H9 (cell line): Measurements from ENCODE around the gene STKLD1. TPM values are rescaled to one million over a fixed set of nuclear protein-coding genes. Genes with fewer than 3 reads are reported as not detected.

ENCODE experiments used
- DNase-seq: peaks from one replicate; pipeline ENCODE4 v3.0.0-alpha.2; 2017
- H2AFZ ChIP-seq: one replicate; pipeline ENCODE4 v1.6.1; 2013; ENCODE audit warnings: mild to moderate bottlenecking, low read length, control low read depth, moderate library complexity
- H2AK5ac ChIP-seq: 2 replicates; pipeline ENCODE4 v1.6.1; 2013; ENCODE audit warnings: low read length, control low read depth, mixed read lengths; ENCODE audit not compliant: insufficient read length
- H2BK120ac ChIP-seq: one replicate; pipeline ENCODE4 v1.6.1; 2013; ENCODE audit warnings: low read depth, mild to moderate bottlenecking, low read length, control low read depth, inconsistent platforms; ENCODE audit not compliant: poor library complexity, severe bottlenecking
- H2BK12ac ChIP-seq: 2 replicates; pipeline ENCODE4 v1.6.1; 2013; ENCODE audit warnings: low read length, control low read depth, mixed read lengths, low read depth; ENCODE audit not compliant: insufficient read length
- H2BK15ac ChIP-seq: 2 replicates; pipeline ENCODE4 v1.6.1; 2013; ENCODE audit warnings: low read depth, low read length, control low read depth
- H2BK20ac ChIP-seq: one replicate; pipeline ENCODE4 v1.6.1; 2013; ENCODE audit warnings: low read depth, mild to moderate bottlenecking, low read length, control low read depth, inconsistent platforms; ENCODE audit not compliant: poor library complexity, severe bottlenecking
- H2BK5ac ChIP-seq: 2 replicates; pipeline ENCODE4 v1.6.1; 2013; ENCODE audit warnings: low read length, control low read depth, mixed read lengths; ENCODE audit not compliant: insufficient read length
- H3K14ac ChIP-seq: 2 replicates; pipeline ENCODE4 v1.6.1; 2013; ENCODE audit warnings: low read length, control low read depth; ENCODE audit not compliant: insufficient read depth
- H3K18ac ChIP-seq: 2 replicates; pipeline ENCODE4 v1.6.1; 2013; ENCODE audit warnings: low read depth, mild to moderate bottlenecking, mixed read lengths, low read length, control low read depth; ENCODE audit not compliant: insufficient read length
- H3K23ac ChIP-seq: 2 replicates; pipeline ENCODE4 v1.6.1; 2013; ENCODE audit warnings: low read length, control low read depth, mixed read lengths, low read depth; ENCODE audit not compliant: insufficient read length
- H3K23me2 ChIP-seq: 2 replicates; pipeline ENCODE4 v1.6.1; 2013; ENCODE audit warnings: low read depth, mild to moderate bottlenecking, mixed read lengths, low read length, control low read depth; ENCODE audit not compliant: insufficient read length, poor library complexity, severe bottlenecking
- H3K27ac ChIP-seq: 2 replicates; pipeline ENCODE4 v1.5.1; 2013; ENCODE audit warnings: low read length, control low read depth, mixed read lengths, low read depth; ENCODE audit not compliant: insufficient read length
- H3K27me3 ChIP-seq: 2 replicates; pipeline ENCODE4 v1.6.1; 2013; ENCODE audit warnings: low read length, control low read depth, inconsistent platforms; ENCODE audit not compliant: insufficient read depth
- H3K4ac ChIP-seq: 2 replicates; pipeline ENCODE4 v1.6.1; 2013; ENCODE audit warnings: low read depth, mild to moderate bottlenecking, control low read depth, inconsistent platforms, low read length, moderate library complexity
- H3K4me1 ChIP-seq: 2 replicates; pipeline ENCODE4 v1.6.1; 2013; ENCODE audit warnings: low read length, control low read depth, inconsistent platforms; ENCODE audit not compliant: insufficient read depth
- H3K4me2 ChIP-seq: 2 replicates; pipeline ENCODE4 v1.6.1; 2013; ENCODE audit warnings: low read length, control low read depth, mixed read lengths; ENCODE audit not compliant: insufficient read length, insufficient read depth
- H3K56ac ChIP-seq: 2 replicates; pipeline ENCODE4 v1.6.1; 2013; ENCODE audit warnings: low read depth, mild to moderate bottlenecking, mixed read lengths, low read length, control low read depth; ENCODE audit not compliant: insufficient read length
- H3K79me1 ChIP-seq: 2 replicates; pipeline ENCODE4 v1.6.1; 2013; ENCODE audit warnings: low read depth, mild to moderate bottlenecking, moderate library complexity, low read length, control low read depth, inconsistent platforms; ENCODE audit not compliant: insufficient read depth, poor library complexity, severe bottlenecking
- H3K79me2 ChIP-seq: 2 replicates; pipeline ENCODE4 v1.6.1; 2013; ENCODE audit warnings: low read length, control low read depth, inconsistent platforms; ENCODE audit not compliant: insufficient read depth
- H3K9ac ChIP-seq: 2 replicates; pipeline ENCODE4 v1.6.1; 2013; ENCODE audit warnings: low read length, control low read depth, mixed read lengths; ENCODE audit not compliant: insufficient read length; ENCODE audit errors: extremely low read depth
- H3K9me3 ChIP-seq: one replicate; pipeline ENCODE4 v1.6.1; 2013; ENCODE audit warnings: low read depth, low read length, inconsistent platforms; ENCODE audit not compliant: control insufficient read depth
- H3T11ph ChIP-seq: one replicate; pipeline ENCODE4 v1.6.1; 2013; ENCODE audit warnings: mild to moderate bottlenecking, low read length, control low read depth, inconsistent platforms
- H4K20me1 ChIP-seq: one replicate; pipeline ENCODE4 v1.6.1; 2013; ENCODE audit not compliant: control insufficient read depth, insufficient read length, insufficient read depth
- H4K5ac ChIP-seq: 2 replicates; pipeline ENCODE4 v1.6.1; 2013; ENCODE audit warnings: low read depth, mild to moderate bottlenecking, mixed read lengths, low read length, control low read depth; ENCODE audit not compliant: insufficient read length
- H4K8ac ChIP-seq: replicated peaks from 2 replicates; pipeline ENCODE4 v1.6.1; 2013; ENCODE audit warnings: low read length, control low read depth, mixed read lengths, low read depth; ENCODE audit not compliant: insufficient read length
- H4K91ac ChIP-seq: 2 replicates; pipeline ENCODE4 v1.6.1; 2013; ENCODE audit warnings: low read depth, mild to moderate bottlenecking, moderate library complexity, mixed read lengths, low read length, control low read depth; ENCODE audit not compliant: insufficient read length
- H3K27ac Mint-ChIP-seq, 3 experiments: 2 replicates in 2 of 3; 3 replicates in 1 of 3; pipeline ENCODE4 v1.8.0; 2020 to 2021; ENCODE audit warnings: mixed read lengths in 3 of 3, mild to moderate bottlenecking in 1 of 3, moderate library complexity in 1 of 3
- H3K27me3 Mint-ChIP-seq: 2 replicates; pipeline ENCODE4 v1.8.0; 2021; ENCODE audit warnings: low read depth, mild to moderate bottlenecking, moderate library complexity, mixed read lengths
- H3K36me3 Mint-ChIP-seq, 3 experiments: 2 replicates in 2 of 3; 3 replicates in 1 of 3; pipeline ENCODE4 v1.8.0; 2020 to 2021; ENCODE audit warnings: low read depth in 3 of 3, mixed read lengths in 3 of 3; ENCODE audit not compliant: insufficient read depth in 1 of 3
- H3K4me1 Mint-ChIP-seq, 2 experiments: 2 replicates each; pipeline ENCODE4 v1.8.0; 2020; ENCODE audit warnings: mixed read lengths in 2 of 2
- H3K4me3 Mint-ChIP-seq, 2 experiments: 2 replicates in 1 of 2; 3 replicates in 1 of 2; pipeline ENCODE4 v1.8.0; 2020 to 2021; ENCODE audit warnings: mild to moderate bottlenecking in 2 of 2, mixed read lengths in 2 of 2, moderate library complexity in 1 of 2
- H3K9me3 Mint-ChIP-seq, 2 experiments: 2 replicates in 1 of 2; 3 replicates in 1 of 2; pipeline ENCODE4 v1.8.0; 2020; ENCODE audit warnings: mild to moderate bottlenecking in 2 of 2, mixed read lengths in 2 of 2, moderate library complexity in 1 of 2
- CTCF ChIP-seq: fragments of 200-600 bp; sonication (generic); conservative IDR thresholded peaks from 3 replicates; pipeline ENCODE4 v1.8.0; 2021; ENCODE audit warnings: antibody characterized with exemption, mild to moderate bottlenecking
- WGBS: extraction: QIAGEN DNeasy Blood & Tissue Kit; methylation state at CpG from one replicate; pipeline ENCODE4 v1.1.7; 2013; ENCODE audit warnings: missing lambda C conversion rate, low lambda C conversion rate, mixed read lengths; ENCODE audit not compliant: insufficient read length; ENCODE audit errors: extremely low coverage; 5-methylcytosine and 5-hydroxymethylcytosine counted together
- total RNA-seq: library from RNA; stranded (reverse); gene quantifications from 2 replicates; pipeline ENCODE4 v1.2.1, GENCODE V29; 2021

Gene STKLD1
- total RNA-seq, 1 experiment from 2014 or later, result 0.57 TPM

- Histone ChIP-seq H3K56ac (no peak overlapping the region), H3K4me2 (no peak overlapping the region), H3K4me1 (no peaks in the 10 kb centered on the region), H3T11ph (no peak overlapping the region), H2BK15ac (no peak overlapping the region), H4K8ac (no peak overlapping the region), H3K23ac (no peak overlapping the region), H4K5ac (no peak overlapping the region), H3K79me2 (no peaks in the 10 kb centered on the region), H4K20me1 (no peaks in the 10 kb centered on the region), H2AK5ac (no peak overlapping the region), H3K9ac (no peak overlapping the region), H3K14ac (no peak overlapping the region; the same call in 1 of the 2 replicates), H3K9me3 (no peaks in the 10 kb centered on the region), H3K27me3 (no peaks in the 10 kb centered on the region), H3K4ac (no peak overlapping the region), H2BK120ac (no peak overlapping the region), H3K18ac (no peak overlapping the region), H4K91ac (no peak overlapping the region), H2AFZ (no peak overlapping the region), H2BK20ac (no peak overlapping the region), H3K23me2 (no peaks in the 10 kb centered on the region), H3K79me1 (no peaks in the 10 kb centered on the region), H2BK12ac (no peak overlapping the region), H2BK5ac (no peak overlapping the region), H3K27ac (no peak overlapping the region)
- Mint-ChIP-seq H3K9me3 (no peaks in the 10 kb centered on the region), H3K4me1 (peaks cover 0 to 3% of the 10 kb centered on the region in 2 experiments; a peak in 1 of 4 replicates), H3K27ac (no peak overlapping the region), H3K27me3 (peaks cover 17% of the 10 kb centered on the region), H3K4me3 (no peak overlapping the region), H3K36me3 (peaks cover under 1 to 10% (median 9%) of the 10 kb centered on the region in 3 experiments; a peak in 5 of 7 replicates)
- TF ChIP-seq CTCF, result no peak
- DNase-seq, result no peak
- no CpG with 5 or more reads among the region's 12 CpGs for WGBS
These were observed 24.1 kb downstream of the STKLD1 start for GRCh38 chr9:133400292-133400691.
